HG03060 (cell line): Measurements from ENCODE around the gene MALT1.
"Not testable (repeated sequence)": the region's sequence is repeated elsewhere in the genome, so short reads cannot be mapped to it uniquely, and the experiment has no call there.

Experiments
- ATAC-seq: cut with Tn5 transposase; IDR thresholded peaks from one replicate; pipeline ENCODE4 v1.9.1; 2021; ENCODE audit warnings: low read depth, moderate number of reproducible peaks; ENCODE audit not compliant: unreplicated experiment

The MALT1 gene

GRCh38 chr18:58766164-58766563 is 94.9 kb downstream of the MALT1 start:
- ATAC-seq: no peak

GRCh38 chr18:58766946-58767345 is 95.7 kb downstream of the MALT1 start:
- no peak for ATAC-seq

DNA sequence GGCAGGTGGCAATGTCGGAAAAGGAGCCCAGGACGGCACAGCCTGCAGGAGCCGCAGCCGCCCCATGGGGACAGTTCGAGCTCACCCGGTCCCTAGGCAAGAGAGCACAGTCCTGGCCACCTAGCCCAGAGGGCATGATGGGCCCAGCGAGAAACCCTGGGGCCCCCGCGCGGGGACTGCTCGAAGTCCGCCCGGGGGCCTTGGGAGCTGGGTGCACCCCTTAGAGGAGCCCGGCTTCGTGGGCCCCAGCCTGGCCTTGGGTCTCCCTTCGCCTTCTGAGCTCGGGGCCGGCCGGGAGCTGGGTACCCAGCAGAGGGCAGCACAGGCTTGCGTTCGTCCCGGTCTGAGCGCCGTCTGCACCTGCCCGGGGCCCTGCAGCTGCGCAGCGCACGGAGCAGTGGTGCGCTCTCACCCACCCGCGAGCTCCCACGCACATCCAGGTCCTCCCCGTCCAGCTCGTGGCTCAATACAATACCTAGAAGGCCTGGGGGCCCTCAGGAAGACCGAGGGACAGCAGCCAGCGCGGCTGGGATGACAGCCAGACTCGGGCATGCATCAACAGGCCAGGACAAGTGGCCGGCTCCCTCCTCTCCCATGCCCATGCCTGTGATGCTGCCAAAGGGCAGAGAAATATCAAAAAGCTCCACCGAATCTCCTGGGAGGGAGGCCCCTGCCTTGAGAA is 97.2 kb downstream of the MALT1 start:
- ATAC-seq: no peak

GRCh38 chr18:58769321-58769720 is 98.1 kb downstream of the MALT1 start:
- no peak for ATAC-seq

- ATAC-seq: no peak
Observed at GRCh38 chr18:58770601-58771000, 99.3 kb downstream of the MALT1 start.

GRCh38 chr18:58772161-58772560 is 100.9 kb downstream of the MALT1 start:
- ATAC-seq: no peak

DNA sequence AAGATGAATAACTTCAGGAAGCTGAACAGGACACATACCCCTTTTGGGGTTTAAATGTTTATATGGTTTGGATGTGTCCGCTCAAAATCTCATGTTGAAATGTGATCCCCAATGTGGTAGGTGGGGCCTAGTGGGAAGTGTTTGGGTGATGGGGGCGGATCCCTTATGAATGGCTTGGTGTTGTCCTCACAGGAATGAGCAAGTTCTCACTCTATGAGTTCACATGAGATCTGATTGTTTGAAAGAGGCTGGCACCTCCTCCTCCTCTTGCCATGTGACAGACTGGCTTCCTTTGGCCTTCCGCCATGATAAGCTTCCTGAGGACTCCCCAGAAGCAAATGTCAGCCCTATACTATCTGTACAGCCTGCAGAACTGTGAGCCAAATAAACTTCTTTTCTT is 104.8 kb downstream of the MALT1 start:
- no peak for ATAC-seq

DNA sequence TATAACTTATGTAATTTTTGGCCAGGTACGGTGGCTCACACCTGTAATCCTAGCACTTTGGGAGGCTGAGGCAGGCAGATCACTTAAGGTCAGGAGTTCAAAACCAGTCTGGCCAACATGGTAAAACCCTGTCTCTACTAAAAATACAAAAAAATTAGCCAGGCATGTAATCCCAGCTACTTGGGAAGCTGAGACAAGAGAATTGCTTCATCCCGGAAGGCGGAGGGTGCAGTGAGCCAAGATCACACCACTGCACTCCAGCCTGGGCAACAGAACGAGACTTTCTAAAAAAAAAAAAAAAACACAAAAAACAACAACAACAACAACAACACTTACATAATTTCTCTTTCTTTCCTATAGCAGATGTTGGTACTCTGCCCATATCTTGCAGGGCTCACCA is 105.3 kb downstream of the MALT1 start:
- not testable (repeated sequence) for ATAC-seq

DNA sequence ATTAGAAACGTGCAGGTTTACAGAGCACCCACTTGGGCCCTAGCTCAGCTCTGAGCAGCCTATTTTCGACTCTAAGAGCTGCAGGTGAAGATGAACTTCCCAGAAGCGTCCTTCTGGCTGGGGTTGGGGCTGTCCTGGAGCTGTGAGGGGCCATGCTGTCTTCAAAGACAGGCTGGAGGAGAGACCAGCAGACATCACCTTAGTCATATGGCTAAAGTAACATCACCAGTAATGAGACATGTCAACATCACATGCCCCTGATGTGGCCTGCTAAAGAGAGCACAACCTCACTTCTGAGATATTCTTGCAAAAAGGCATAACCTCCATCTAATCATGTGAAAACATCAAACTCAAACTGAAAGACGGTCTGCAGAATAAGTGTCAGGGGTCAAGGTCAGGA is 106.2 kb downstream of the MALT1 start:
- ATAC-seq: no peak

- ATAC-seq: no peak
Observed at GRCh38 chr18:58779529-58779928, 108.3 kb downstream of the MALT1 start.

GRCh38 chr18:58780045-58780444 is 108.8 kb downstream of the MALT1 start:
- ATAC-seq: no peak

- peak; percentile 57 for ATAC-seq
Observed at GRCh38 chr18:58781627-58782194, 110.4 kb downstream of the MALT1 start.

GRCh38 chr18:58784601-58785137 is 113.4 kb downstream of the MALT1 start:
- no peak for ATAC-seq

GRCh38 chr18:58785171-58785805 is 114.0 kb downstream of the MALT1 start:
- no peak for ATAC-seq

GRCh38 chr18:58785870-58786269 is 114.6 kb downstream of the MALT1 start:
- no peak for ATAC-seq

DNA sequence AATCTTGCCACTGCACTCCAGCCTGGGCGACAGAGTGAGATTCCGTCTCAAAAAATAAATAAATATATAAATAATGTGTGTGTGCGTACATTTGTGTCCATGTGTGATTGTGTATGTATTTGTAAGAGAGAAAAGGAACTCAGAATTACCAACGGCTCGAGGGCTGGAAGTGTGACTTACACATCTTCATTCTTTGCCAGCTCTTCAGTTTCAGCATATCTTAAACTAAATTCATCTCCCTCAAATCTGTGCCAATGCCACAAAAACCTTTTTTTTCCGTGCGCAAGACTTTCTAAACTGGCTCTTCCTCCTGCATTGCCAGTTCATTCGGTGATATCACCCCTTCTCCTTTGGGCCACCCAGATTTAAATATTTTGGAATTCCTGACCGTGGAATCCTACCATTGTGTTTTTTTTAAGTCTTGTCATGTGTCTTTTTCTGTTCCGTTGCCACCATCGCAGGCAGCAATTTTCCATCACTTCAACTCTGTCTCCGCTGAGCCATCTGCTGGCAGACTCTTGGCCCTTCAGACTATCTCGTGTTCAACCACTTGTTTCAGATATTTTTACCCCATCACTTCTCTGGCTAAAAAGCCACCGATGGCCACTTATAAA is 116.4 kb downstream of the MALT1 start:
- ATAC-seq: no peak

GRCh38 chr18:58788470-58788869 is 117.2 kb downstream of the MALT1 start:
- ATAC-seq: no peak

DNA sequence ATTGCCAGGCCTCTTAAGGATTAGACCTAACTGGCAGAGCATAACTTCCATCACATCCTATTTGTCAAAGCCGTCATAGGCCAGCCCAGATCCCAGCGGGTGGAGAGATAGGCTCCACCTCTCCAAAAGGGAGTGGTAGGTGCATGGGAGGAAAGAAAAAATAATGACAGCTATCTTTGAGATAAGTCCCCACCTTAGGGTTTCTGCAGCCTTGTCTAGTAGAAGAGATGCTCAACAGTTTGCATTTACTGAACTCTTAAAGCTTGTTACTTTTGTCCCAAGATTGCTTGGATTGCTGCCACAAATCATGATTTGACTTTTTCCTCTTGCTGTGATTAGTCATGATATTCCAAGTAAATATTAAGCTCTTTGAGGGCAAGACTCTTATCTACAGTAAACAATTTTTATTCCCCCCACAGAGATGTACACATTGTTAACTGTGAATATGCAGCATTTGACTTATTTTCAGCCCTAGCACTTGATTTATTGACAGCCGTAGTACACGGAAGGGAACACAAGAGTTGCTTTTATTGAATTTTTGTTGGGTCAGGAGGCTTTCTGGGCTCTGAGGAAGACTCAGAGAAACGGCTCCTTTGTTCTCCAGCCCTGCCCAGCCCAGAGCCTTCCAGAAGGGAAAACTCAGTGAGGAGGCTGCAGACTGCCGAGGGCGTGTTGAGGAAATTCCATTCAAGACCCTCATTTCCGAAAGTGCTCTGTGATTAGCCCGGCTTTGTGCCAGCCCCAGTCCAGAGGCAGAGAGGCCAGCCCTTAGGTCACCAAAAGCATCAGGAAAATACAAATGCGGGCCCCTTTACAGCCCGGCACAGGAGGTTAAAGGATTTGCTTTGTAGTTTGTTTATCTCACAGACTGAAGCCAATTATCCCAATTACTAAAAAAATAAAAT is 118.0 kb downstream of the MALT1 start:
- ATAC-seq: no peak

GRCh38 chr18:58789876-58790240 is 118.6 kb downstream of the MALT1 start:
- ATAC-seq: no peak

GRCh38 chr18:58792086-58792485 is 120.8 kb downstream of the MALT1 start:
- ATAC-seq: no peak
